Measurements from ENCODE around the gene SPIN1.

- TF ChIP-seq CTCF (IDR thresholded peaks at IDR 0.05; ENCODE audit: extremely low read depth in 1 of 2, insufficient read depth in 1 of 2, low read depth in 1 of 2, low read length in 2 of 2) (no peak), POLR2AphosphoS5 (IDR thresholded peaks at IDR 0.05; ENCODE audit: insufficient read depth, low read depth, low read length) (no peak)
These were observed 33.1 kb upstream of the SPIN1 start for GRCh38 chr9:88355166-88355565.
